ENCODE results near the gene HSPB9. TPM values are rescaled to one million over a fixed set of nuclear protein-coding genes. Genes with fewer than 3 reads are reported as not detected.
A peak's percentile ranks its signal among the peaks of the same experiment; 100 is the strongest.

Gene HSPB9
- total RNA-seq, 1 experiment from 2014 or later = 0.46 TPM

DNA sequence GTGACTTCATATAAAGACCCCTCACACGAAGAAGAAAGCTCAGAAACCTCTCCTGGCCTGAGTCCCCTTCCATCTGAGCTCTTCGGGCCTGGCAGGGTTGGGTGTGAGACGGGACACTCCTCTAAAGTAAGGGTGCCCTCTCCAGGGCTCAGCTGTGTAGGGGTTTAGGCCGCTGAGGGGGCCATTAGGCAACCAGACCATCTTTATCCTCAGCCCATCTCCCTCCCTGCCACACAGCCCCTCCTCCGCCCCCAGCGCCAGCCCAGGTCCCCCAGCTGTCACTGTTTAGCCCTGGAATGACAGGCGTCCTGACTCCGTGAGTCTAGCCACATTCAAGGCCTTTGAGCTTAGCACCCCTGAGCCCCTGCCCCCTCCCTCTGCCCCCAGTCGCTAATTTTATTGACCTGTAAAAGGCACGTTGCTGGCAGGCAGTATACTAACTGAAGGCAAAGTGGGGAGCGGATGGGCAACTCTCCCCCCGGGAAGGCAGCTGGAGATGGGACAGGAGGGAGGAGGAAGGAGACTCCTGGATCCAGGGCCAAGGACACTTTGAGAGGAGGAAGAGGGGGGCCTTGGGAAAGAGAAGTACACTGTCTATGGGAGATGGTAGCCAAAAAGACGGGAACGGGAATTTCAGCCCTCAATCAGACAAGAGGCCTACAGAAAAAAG, 23.7 kb upstream of the HSPB9 start:
- TF ChIP-seq ZNF532 (CRISPR knock-in tag; IDR thresholded peaks at IDR 0.05; ENCODE audit: borderline replicate concordance) = no peak
- no peak for TF ChIP-seq RELA (CRISPR knock-in tag; IDR thresholded peaks at IDR 0.05; ENCODE audit: borderline replicate concordance)
- no peak for TF ChIP-seq ATF1 (CRISPR knock-in tag; IDR thresholded peaks at IDR 0.05)
- TF ChIP-seq, protein P1, sequence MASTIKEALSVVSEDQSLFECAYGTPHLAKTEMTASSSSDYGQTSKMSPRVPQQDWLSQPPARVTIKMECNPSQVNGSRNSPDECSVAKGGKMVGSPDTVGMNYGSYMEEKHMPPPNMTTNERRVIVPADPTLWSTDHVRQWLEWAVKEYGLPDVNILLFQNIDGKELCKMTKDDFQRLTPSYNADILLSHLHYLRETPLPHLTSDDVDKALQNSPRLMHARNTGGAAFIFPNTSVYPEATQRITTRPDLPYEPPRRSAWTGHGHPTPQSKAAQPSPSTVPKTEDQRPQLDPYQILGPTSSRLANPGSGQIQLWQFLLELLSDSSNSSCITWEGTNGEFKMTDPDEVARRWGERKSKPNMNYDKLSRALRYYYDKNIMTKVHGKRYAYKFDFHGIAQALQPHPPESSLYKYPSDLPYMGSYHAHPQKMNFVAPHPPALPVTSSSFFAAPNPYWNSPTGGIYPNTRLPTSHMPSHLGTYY (CRISPR knock-in tag; IDR thresholded peaks at IDR 0.05) = no peak
- no peak for TF ChIP-seq CREM (CRISPR knock-in tag; IDR thresholded peaks at IDR 0.05)
- no peak for TF ChIP-seq ZNF671 (CRISPR knock-in tag; IDR thresholded peaks at IDR 0.05)
- no peak for TF ChIP-seq SMAD4 (CRISPR knock-in tag; IDR thresholded peaks at IDR 0.05)
- no peak for TF ChIP-seq ZBTB21 (CRISPR knock-in tag; IDR thresholded peaks at IDR 0.05; ENCODE audit: borderline replicate concordance)
- Mint-ChIP-seq H3K9me3 (no peaks in the 10 kb centered on the region), H3K4me3 (peak overlapping the region; percentile 45), H3K27ac (no peak overlapping the region), H3K27me3 (ENCODE audit: low read depth) (peaks cover 33% of the 10 kb centered on the region), H3K4me1 (peaks cover 23% of the 10 kb centered on the region), H3K36me3 (no peaks in the 10 kb centered on the region)
- CTCF ChIA-PET = interaction anchor here (0.7 to 6.7 kb wide), 14 partner anchors 10 to 419 kb away, joined by 3 to 138 read pairs (median 5); partner anchors contain the start of genes DNAJC7, KAT2A and NKIRAS2
- POLR2A ChIA-PET = interaction anchor here (0.8 to 1.6 kb wide), 2 partner anchors 70 to 82 kb away, joined by 3 to 4 read pairs; partner anchors contain the start of gene DNAJC7
- ATAC-seq (peak; percentile 14), DNase-seq (ENCODE audit: low spot score) (no peak)

- ChIA-PET POLR2A (interaction anchor here (0.5 kb wide), 1 partner anchor 71 kb away, joined by 3 read pairs; no protein-coding TSS in a partner anchor), CTCF (interaction anchor here (0.5 to 6.7 kb wide), 47 partner anchors 8 to 328 kb away, joined by 3 to 138 read pairs (median 4); partner anchors contain the start of genes DHX58, DNAJC7, HSPB9 and JUP)
- peaks cover 25% of the 10 kb centered on the region for H3K27me3 Mint-ChIP-seq (ENCODE audit: low read depth)
- no peak overlapping the region for H3K4me3 Mint-ChIP-seq
- H3K9me3 Mint-ChIP-seq = no peaks in the 10 kb centered on the region
- TF ChIP-seq ZNF219 (CRISPR knock-in tag; IDR thresholded peaks at IDR 0.05; ENCODE audit: borderline replicate concordance) (no peak), GABPB1 (CRISPR knock-in tag; IDR thresholded peaks at IDR 0.05) (0 out of 2 replicates have a peak, but pooled peaks have one; percentile 19), USF2 (CRISPR knock-in tag; IDR thresholded peaks at IDR 0.05) (no peak)
- TF ChIP-seq, protein P2, sequence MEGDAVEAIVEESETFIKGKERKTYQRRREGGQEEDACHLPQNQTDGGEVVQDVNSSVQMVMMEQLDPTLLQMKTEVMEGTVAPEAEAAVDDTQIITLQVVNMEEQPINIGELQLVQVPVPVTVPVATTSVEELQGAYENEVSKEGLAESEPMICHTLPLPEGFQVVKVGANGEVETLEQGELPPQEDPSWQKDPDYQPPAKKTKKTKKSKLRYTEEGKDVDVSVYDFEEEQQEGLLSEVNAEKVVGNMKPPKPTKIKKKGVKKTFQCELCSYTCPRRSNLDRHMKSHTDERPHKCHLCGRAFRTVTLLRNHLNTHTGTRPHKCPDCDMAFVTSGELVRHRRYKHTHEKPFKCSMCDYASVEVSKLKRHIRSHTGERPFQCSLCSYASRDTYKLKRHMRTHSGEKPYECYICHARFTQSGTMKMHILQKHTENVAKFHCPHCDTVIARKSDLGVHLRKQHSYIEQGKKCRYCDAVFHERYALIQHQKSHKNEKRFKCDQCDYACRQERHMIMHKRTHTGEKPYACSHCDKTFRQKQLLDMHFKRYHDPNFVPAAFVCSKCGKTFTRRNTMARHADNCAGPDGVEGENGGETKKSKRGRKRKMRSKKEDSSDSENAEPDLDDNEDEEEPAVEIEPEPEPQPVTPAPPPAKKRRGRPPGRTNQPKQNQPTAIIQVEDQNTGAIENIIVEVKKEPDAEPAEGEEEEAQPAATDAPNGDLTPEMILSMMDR (IDR thresholded peaks at IDR 0.05) = peak; percentile 98
- DNase-seq (ENCODE audit: low spot score) = peak; percentile 97
- ATAC-seq = peak; percentile 84
- H3K36me3 Mint-ChIP-seq = no peaks in the 10 kb centered on the region
- H3K27ac Mint-ChIP-seq = no peak overlapping the region
- peaks cover 19% of the 10 kb centered on the region for H3K4me1 Mint-ChIP-seq
These were observed 20.9 kb upstream of the HSPB9 start for GRCh38 chr17:42101513-42102292.
